Endothelial cell of umbilical vein (primary cell): ENCODE results near the gene MACROH2A1. TPM values are rescaled to one million over a fixed set of nuclear protein-coding genes. Genes with fewer than 3 reads are reported as not detected.

Experiments
- BruUV-seq: library from RNA; stranded (reverse); fragments of 400-500 nt; replicated peaks from 2 replicates; lab custom pipeline; 2021; lab: Mats Ljungman, UMichigan
- CTCF ChIA-PET: fragments of 300-600, 350-600 bp; sonication (Branson Sonifier 250); formaldehyde crosslinking; loops from one replicate; lab custom pipeline; 2021; ENCODE audit warnings: antibody characterized with exemption, inconsistent platforms; lab: Charles Lee
- POLR2A ChIA-PET: fragments of 300-600, 350-600 bp; sonication (Branson Sonifier 250); formaldehyde crosslinking; loops from one replicate; lab custom pipeline; 2021; ENCODE audit warnings: antibody characterized with exemption, inconsistent platforms; lab: Charles Lee
- DNase-seq: peaks from one replicate; pipeline ENCODE4 v3.0.0-alpha.2; 2011; ENCODE audit warnings: low read depth, low spot score
- FAIRE-seq: peaks from 2 replicates; lab custom pipeline; 2011; peaks lifted over from hg19 to GRCh38; lab: Jason Lieb, UNC
- H2AFZ ChIP-seq: 2 replicates; pipeline ENCODE4 v1.6.0; 2012; ENCODE audit warnings: low read depth, low read length, control low read depth, inconsistent platforms
- H3K27ac ChIP-seq: 2 replicates; pipeline ENCODE4 v1.5.1; 2011; ENCODE audit warnings: low read depth, mild to moderate bottlenecking, control low read depth, low read length, moderate library complexity; ENCODE audit not compliant: insufficient read depth
- H3K27me3 ChIP-seq, 2 experiments: 2 replicates each; pipeline versions ENCODE4 v1.6.0 to v1.6.1; 2011; ENCODE audit warnings: low read length in 2 of 2, mixed read lengths in 1 of 2; ENCODE audit not compliant: control insufficient read depth in 2 of 2, insufficient read depth in 2 of 2
- H3K36me3 ChIP-seq, 2 experiments: 2 replicates in 1 of 2; 3 replicates in 1 of 2; pipeline ENCODE4 v1.5.1; 2011; ENCODE audit warnings: low read length in 2 of 2, mild to moderate bottlenecking in 1 of 2, moderate library complexity in 1 of 2; ENCODE audit not compliant: control insufficient read depth in 2 of 2, insufficient read depth in 2 of 2; ENCODE audit errors: extremely low read depth in 1 of 2
- H3K4me1 ChIP-seq: 3 replicates; pipeline ENCODE4 v1.5.1; 2011; ENCODE audit warnings: mild to moderate bottlenecking, low read length; ENCODE audit not compliant: control insufficient read depth, insufficient read depth; ENCODE audit errors: extremely low read depth
- H3K4me2 ChIP-seq: 2 replicates; pipeline ENCODE4 v1.6.1; 2011; ENCODE audit warnings: low read length, control low read depth, mixed read lengths; ENCODE audit not compliant: insufficient read depth
- H3K4me3 ChIP-seq, 3 experiments: fragments of 200-600 bp in 1 of 3; sonication (generic), shearing (Covaris generic) in 1 of 3; replicated peaks in 1 of 3; 2 replicates each; pipeline ENCODE4 v1.5.1; 2011 to 2016; ENCODE audit warnings: control low read depth in 3 of 3, low read length in 3 of 3, mild to moderate bottlenecking in 2 of 3, inconsistent platforms in 1 of 3, low read depth in 1 of 3, moderate library complexity in 1 of 3; ENCODE audit not compliant: insufficient read depth in 1 of 3
- H3K79me2 ChIP-seq: 2 replicates; pipeline ENCODE4 v1.6.0; 2012; ENCODE audit warnings: low read length, inconsistent platforms; ENCODE audit not compliant: control insufficient read depth, insufficient read depth
- H3K9ac ChIP-seq: replicated peaks from 2 replicates; pipeline ENCODE3; 2011; ENCODE audit warnings: low read length, control low read depth; ENCODE audit not compliant: insufficient read depth; ENCODE audit errors: extremely low read depth
- H3K9me1 ChIP-seq: replicated peaks from 3 replicates; pipeline ENCODE4 v1.6.0; 2011; ENCODE audit warnings: mild to moderate bottlenecking, low read length; ENCODE audit not compliant: control insufficient read depth, insufficient read depth; ENCODE audit errors: extremely low read depth
- H3K9me3 ChIP-seq: replicated peaks from 2 replicates; pipeline ENCODE4 v1.5.1; 2012; ENCODE audit warnings: low read length, inconsistent platforms; ENCODE audit not compliant: control insufficient read depth, insufficient read depth
- H4K20me1 ChIP-seq: replicated peaks from 2 replicates; pipeline ENCODE3; 2011; ENCODE audit warnings: mild to moderate bottlenecking, low read length; ENCODE audit not compliant: control insufficient read depth, insufficient read depth; ENCODE audit errors: extremely low read depth
- CTCF ChIP-seq, 2 donors: IDR thresholded peaks; 1 replicate in 1 of 2; 2 replicates in 1 of 2; pipeline ENCODE4 v1.5.1; 2011; ENCODE audit warnings: low read length in 2 of 2, mild to moderate bottlenecking in 2 of 2, moderate library complexity in 2 of 2, control low read depth in 1 of 2, inconsistent platforms in 1 of 2, low read depth in 1 of 2; ENCODE audit not compliant: insufficient read depth in 1 of 2; ENCODE audit errors: extremely low read depth in 1 of 2
- EZH2 ChIP-seq: IDR thresholded peaks from 2 replicates; pipeline ENCODE4 v1.6.1; 2012; ENCODE audit warnings: borderline replicate concordance, low read depth, mild to moderate bottlenecking, moderate library complexity, low read length, inconsistent platforms; ENCODE audit not compliant: severe bottlenecking
- FOS ChIP-seq: IDR thresholded peaks from 2 replicates; pipeline ENCODE4 v1.6.1; 2011; ENCODE audit warnings: mild to moderate bottlenecking, low read length, moderate library complexity, borderline replicate concordance; ENCODE audit not compliant: insufficient read depth
- GATA2 ChIP-seq: IDR thresholded peaks from 2 replicates; pipeline ENCODE4 v1.7.0; 2011; ENCODE audit warnings: low read depth, mild to moderate bottlenecking, moderate library complexity, mixed read lengths, low read length; ENCODE audit not compliant: insufficient read length, insufficient read depth
- JUN ChIP-seq: IDR thresholded peaks from 2 replicates; pipeline ENCODE4 v1.6.1; 2011; ENCODE audit warnings: borderline replicate concordance, low read depth; ENCODE audit not compliant: insufficient read length, insufficient read depth
- MAX ChIP-seq: IDR thresholded peaks from 2 replicates; pipeline ENCODE4 v1.6.1; 2011; ENCODE audit not compliant: insufficient read depth, insufficient read length
- MYC ChIP-seq: IDR thresholded peaks from one replicate; pipeline ENCODE4 v1.6.1; 2011; ENCODE audit warnings: mild to moderate bottlenecking, low read depth, low read length
- POLR2A ChIP-seq: IDR thresholded peaks from 2 replicates; pipeline ENCODE4 v1.6.1; 2012; ENCODE audit warnings: low read depth, mild to moderate bottlenecking, control low read depth, low read length
- POLR2AphosphoS5 ChIP-seq: IDR thresholded peaks from 2 replicates; pipeline ENCODE4 v1.6.1; 2012; ENCODE audit warnings: low read depth, mild to moderate bottlenecking, control low read depth, low read length, moderate library complexity; ENCODE audit not compliant: insufficient read depth
- dilution Hi-C: fragments of 300-500 bp; cut with MboI; formaldehyde crosslinking; loops from one replicate; pipeline ENCODE4 v1.15.0; 2019; ENCODE audit warnings: low sequenced_read_pairs; ENCODE audit not compliant: extremely low pct_ligation_motif_present
- intact Hi-C: fragments of 100-400 bp; cut with micrococcal nuclease; formaldehyde crosslinking; loops from one replicate; pipeline ENCODE4 v1.10.0; 2022
- polyA plus RNA-seq, 4 experiments: library from polyadenylated mRNA; depleted of rRNA in 3 of 4; stranded (reverse) in 3 of 4; unstranded in 1 of 4; fragments of >200 nt; gene quantifications; 2 replicates each; pipeline versions ENCODE4 v1.2.1 to v1.2.3, GENCODE V29; 2011 to 2012; ENCODE audit warnings: missing spikeins in 1 of 4
- total RNA-seq: library from RNA; stranded (reverse); gene quantifications from 2 replicates; pipeline ENCODE4 v1.2.3, GENCODE V29; 2021

MACROH2A1 gene
- total and polyA plus RNA-seq, 2 donors (not counting 3 experiments of a cell fraction or from before 2014, with no cell fraction given), result 89.3 to 147 TPM

GRCh38 chr5:135349886-135350285, 49.1 kb downstream of the MACROH2A1 start:
- BruUV-seq, result no TSS peak
- Histone ChIP-seq H3K27ac (no peak overlapping the region), H3K4me1 (no peaks in the 10 kb centered on the region), H3K79me2 (no peaks in the 10 kb centered on the region), H2AFZ (no peak overlapping the region), H3K9ac (no peak overlapping the region), H3K4me3 (no peak overlapping the region), H3K9me3 (no peaks in the 10 kb centered on the region), H3K4me2 (no peak overlapping the region), H3K27me3 (no peaks in the 10 kb centered on the region), H3K36me3 (peaks cover 2 to 16% of the 10 kb centered on the region in 2 experiments), H4K20me1 (peaks cover 2% of the 10 kb centered on the region), H3K9me1 (no peaks in the 10 kb centered on the region)
- dilution Hi-C loops, result no loop called here
- intact Hi-C loops, result no loop called here
- CTCF ChIA-PET, result interaction anchor here (1.3 kb wide), 1 partner anchor 76 kb away, joined by 5 read pairs; no protein-coding TSS in a partner anchor
- FAIRE-seq (no peak), DNase-seq (no peak)
- POLR2A ChIA-PET, result no interaction called here
- TF ChIP-seq MYC (no peak), GATA2 (no peak), EZH2 (no peak), POLR2A (no peak), MAX (no peak), FOS (no peak), CTCF (IDR thresholded peaks at IDR 0.05; ENCODE audit: extremely low read depth in 1 of 2, insufficient read depth in 1 of 2, low read depth in 1 of 2, low read length in 2 of 2) (no peak), JUN (no peak), POLR2AphosphoS5 (no peak)
